T-cell (primary cell): Measurements from ENCODE around the gene DNM3. TPM values are rescaled to one million over a fixed set of nuclear protein-coding genes. Genes with fewer than 3 reads are reported as not detected.
A peak's percentile ranks its signal among the peaks of the same experiment; 100 is the strongest.

Experiments
- ATAC-seq, 4 experiments: fragments of 200-7000 bp in 3 of 4; fragments of 150-1000 bp in 1 of 4; cut with Tn5 transposase; replicated peaks in 1 of 4; 1 replicate in 3 of 4; 2 replicates in 1 of 4; pipeline ENCODE4 v1.10.0; 2021; ENCODE audit warnings: moderate library complexity in 3 of 4, mild to moderate bottlenecking in 2 of 4, moderate number of reproducible peaks in 1 of 4
- CTCF ChIA-PET, 2 donors: fragments of 300-600 bp; sonication (Branson Sonifier 250); formaldehyde crosslinking; loops; one replicate each; lab custom pipeline; 2022; ENCODE audit warnings: antibody characterized with exemption in 2 of 2; lab: Charles Lee
- POLR2A ChIA-PET, 2 donors: fragments of 300-600 bp; sonication (Branson Sonifier 250); formaldehyde crosslinking; loops; one replicate each; lab custom pipeline; 2022; ENCODE audit warnings: antibody characterized with exemption in 2 of 2; lab: Charles Lee
- DNase-seq, 35 experiments: peaks; one replicate each; pipeline versions ENCODE4 v3.0.0 to v3.0.0-alpha.2; 2013 to 2023
- H3K27ac ChIP-seq: one replicate; pipeline ENCODE4 v1.5.1; 2013; ENCODE audit warnings: low read length
- H3K27me3 ChIP-seq, 2 experiments: replicated peaks in 1 of 2; 1 replicate in 1 of 2; 2 replicates in 1 of 2; pipeline versions ENCODE4 v1.6.1 to v1.7.0; 2013; ENCODE audit warnings: low read length in 1 of 2, mixed read lengths in 1 of 2; ENCODE audit not compliant: control insufficient read depth in 2 of 2, insufficient read depth in 2 of 2; ENCODE audit errors: extremely low read depth in 1 of 2
- H3K36me3 ChIP-seq, 2 donors: 1 replicate in 1 of 2; 2 replicates in 1 of 2; pipeline versions ENCODE4 v1.6.1 to v1.7.0; 2013; ENCODE audit warnings: low read length in 1 of 2; ENCODE audit not compliant: control insufficient read depth in 2 of 2, insufficient read depth in 1 of 2; ENCODE audit errors: extremely low read depth in 1 of 2
- H3K4me1 ChIP-seq, 2 experiments: 1 replicate in 1 of 2; 2 replicates in 1 of 2; pipeline versions ENCODE4 v1.6.1 to v1.7.0; 2013; ENCODE audit warnings: low read length in 2 of 2, mixed read lengths in 1 of 2; ENCODE audit not compliant: insufficient read depth in 2 of 2, control insufficient read depth in 1 of 2; ENCODE audit errors: extremely low read depth in 1 of 2
- H3K4me3 ChIP-seq, 2 donors: 1 replicate in 1 of 2; 2 replicates in 1 of 2; pipeline versions ENCODE4 v1.5.1 to v1.7.0; 2013; ENCODE audit warnings: mild to moderate bottlenecking in 2 of 2, low read length in 1 of 2, moderate library complexity in 1 of 2; ENCODE audit not compliant: control insufficient read depth in 1 of 2; ENCODE audit errors: extremely low read depth in 1 of 2
- H3K9me3 ChIP-seq: 2 replicates; pipeline ENCODE4 v1.7.0; 2013
- H3K27ac Mint-ChIP-seq, 2 donors: one replicate each; pipeline ENCODE4 v1.8.0; 2020 to 2021; ENCODE audit warnings: mild to moderate bottlenecking in 2 of 2, mixed read lengths in 2 of 2
- H3K27me3 Mint-ChIP-seq, 2 donors: one replicate each; pipeline ENCODE4 v1.8.0; 2021 to 2022; ENCODE audit warnings: mixed read lengths in 2 of 2
- H3K36me3 Mint-ChIP-seq: one replicate; pipeline ENCODE4 v1.8.0; 2021; ENCODE audit warnings: mixed read lengths
- H3K4me1 Mint-ChIP-seq, 3 donors: one replicate each; pipeline ENCODE4 v1.8.0; 2020 to 2022; ENCODE audit warnings: mixed read lengths in 3 of 3, mild to moderate bottlenecking in 1 of 3
- H3K4me3 Mint-ChIP-seq, 3 donors: one replicate each; pipeline ENCODE4 v1.8.0; 2020 to 2022; ENCODE audit warnings: mild to moderate bottlenecking in 3 of 3, mixed read lengths in 3 of 3, moderate library complexity in 3 of 3
- H3K9me3 Mint-ChIP-seq, 3 donors: one replicate each; pipeline ENCODE4 v1.8.0; 2020 to 2022; ENCODE audit warnings: mixed read lengths in 3 of 3
- WGBS: methylation state at CpG from one replicate; pipeline ENCODE4 v1.1.5; 2013; ENCODE audit warnings: missing lambda C conversion rate; ENCODE audit not compliant: insufficient coverage; 5-methylcytosine and 5-hydroxymethylcytosine counted together
- total RNA-seq, 35 experiments: library from RNA in 6 of 35; stranded (reverse) in 6 of 35; fragments of 120-200 nt in 1 of 35; gene quantifications; one replicate each; pipeline versions ENCODE4 v1.2.1 to v1.2.4 and lab custom pipeline; 2013 to 2026

DNM3 gene
- total RNA-seq, 5 donors from 2014 or later (not counting 1 experiment from before 2014, with no cell fraction given) = 2.0 to 2.8 (median 2.4) TPM

- Histone ChIP-seq H3K4me1 (no peaks in the 10 kb centered on the region), H3K27me3 (peaks cover 0 to 2% of the 10 kb centered on the region in 2 experiments), H3K27ac (no peak overlapping the region), H3K4me3 (no peak overlapping the region), H3K36me3 (no peaks in the 10 kb centered on the region), H3K9me3 (no peaks in the 10 kb centered on the region)
- ChIA-PET CTCF (no interaction called here), POLR2A (no interaction called here)
- H3K4me3 Mint-ChIP-seq = no peak overlapping the region
- no peaks in the 10 kb centered on the region for H3K4me1 Mint-ChIP-seq
- H3K27ac Mint-ChIP-seq = no peak overlapping the region
- ATAC-seq (no peak), DNase-seq (no peak)
- no peaks in the 10 kb centered on the region for H3K36me3 Mint-ChIP-seq
- H3K9me3 Mint-ChIP-seq = no peaks in the 10 kb centered on the region
- no peaks in the 10 kb centered on the region for H3K27me3 Mint-ChIP-seq
- no CpG with 5 or more reads among the region's 2 CpGs for WGBS
Observed at GRCh38 chr1:171913385-171913784, 72.1 kb downstream of the DNM3 start.

DNA sequence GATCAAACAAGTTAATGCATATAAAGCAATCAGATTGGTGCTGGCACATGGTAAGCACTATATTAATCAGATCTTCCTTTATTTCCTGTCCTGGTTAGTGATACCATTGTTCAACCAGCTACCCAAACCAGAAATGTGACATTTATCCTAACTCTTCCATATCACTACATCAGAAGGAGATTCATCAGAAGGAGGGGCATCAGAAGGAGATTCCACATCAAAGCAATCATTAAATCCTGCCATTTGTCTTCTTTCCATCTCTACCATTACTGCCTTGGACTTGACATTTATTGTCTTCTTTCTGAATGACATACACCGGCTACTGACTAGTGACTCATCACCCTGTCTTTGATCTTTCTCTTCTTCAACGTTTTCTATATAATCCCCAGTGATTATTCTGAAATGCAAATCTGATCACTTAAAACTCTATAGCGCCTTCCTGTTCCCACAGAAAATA is 75.0 kb downstream of the DNM3 start:
- ATAC-seq (peak in 1 of 4 experiments; percentile 20), DNase-seq (no peak)
- ChIA-PET POLR2A (no interaction called here), CTCF (no interaction called here)
- Mint-ChIP-seq H3K27ac (no peak overlapping the region), H3K4me3 (no peak overlapping the region), H3K27me3 (no peaks in the 10 kb centered on the region), H3K36me3 (no peaks in the 10 kb centered on the region), H3K4me1 (no peaks in the 10 kb centered on the region), H3K9me3 (no peaks in the 10 kb centered on the region)
- H3K36me3 ChIP-seq = no peaks in the 10 kb centered on the region
- H3K27ac ChIP-seq = no peak overlapping the region
- WGBS = 11% methylated on average over 2 of the region's 3 CpGs
- H3K4me1 ChIP-seq = no peaks in the 10 kb centered on the region
- peaks cover 0 to 2% of the 10 kb centered on the region in 2 experiments for H3K27me3 ChIP-seq
- no peak overlapping the region for H3K4me3 ChIP-seq
- no peaks in the 10 kb centered on the region for H3K9me3 ChIP-seq

- Histone ChIP-seq H3K36me3 (no peaks in the 10 kb centered on the region), H3K27me3 (peaks cover 0 to 2% of the 10 kb centered on the region in 2 experiments), H3K9me3 (no peaks in the 10 kb centered on the region), H3K4me3 (no peak overlapping the region), H3K27ac (no peak overlapping the region), H3K4me1 (no peaks in the 10 kb centered on the region)
- Mint-ChIP-seq H3K27me3 (no peaks in the 10 kb centered on the region), H3K36me3 (no peaks in the 10 kb centered on the region), H3K27ac (no peak overlapping the region), H3K4me1 (no peaks in the 10 kb centered on the region), H3K9me3 (no peaks in the 10 kb centered on the region), H3K4me3 (no peak overlapping the region)
- ChIA-PET POLR2A (no interaction called here), CTCF (no interaction called here)
- DNase-seq (no peak), ATAC-seq (no peak)
- no CpG with 5 or more reads among the region's 1 CpG for WGBS
Observed at GRCh38 chr1:171917331-171917730, 76.0 kb downstream of the DNM3 start.

- DNase-seq = no peak
- no peak for ATAC-seq
- Mint-ChIP-seq H3K27me3 (no peaks in the 10 kb centered on the region), H3K4me3 (no peak overlapping the region), H3K36me3 (peaks cover 5% of the 10 kb centered on the region), H3K27ac (no peak overlapping the region), H3K4me1 (no peaks in the 10 kb centered on the region), H3K9me3 (peaks cover 0 to 2% (median 0%) of the 10 kb centered on the region in 3 donors)
- no peak overlapping the region for H3K27ac ChIP-seq
- POLR2A ChIA-PET = no interaction called here
- CTCF ChIA-PET = no interaction called here
- no peaks in the 10 kb centered on the region for H3K4me1 ChIP-seq
- no peaks in the 10 kb centered on the region for H3K9me3 ChIP-seq
- H3K36me3 ChIP-seq = no peaks in the 10 kb centered on the region
- no peak overlapping the region for H3K4me3 ChIP-seq
- whole genome bisulfite sequencing = no CpG with 5 or more reads among the region's 5 CpGs
- no peaks in the 10 kb centered on the region for H3K27me3 ChIP-seq
Observed at GRCh38 chr1:171919891-171920887, 78.9 kb downstream of the DNM3 start.

DNA sequence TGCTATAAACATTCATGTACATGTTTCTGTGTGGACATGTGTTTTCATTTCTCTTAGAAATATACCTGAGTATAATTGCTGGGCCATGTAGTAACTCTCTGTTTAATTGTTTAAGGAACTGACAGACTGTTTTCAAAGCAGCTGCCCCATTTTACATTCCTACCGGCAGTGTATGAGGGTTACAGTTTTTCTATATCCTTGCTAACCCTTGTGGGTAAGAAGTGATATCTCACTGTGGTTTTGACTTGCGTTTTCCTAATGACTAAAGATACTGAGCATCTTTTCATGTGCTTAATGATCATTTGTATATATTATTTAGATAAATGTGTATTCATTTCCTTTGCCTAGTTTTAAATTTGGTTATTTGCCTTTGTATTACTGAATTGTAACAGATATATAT is 81.7 kb downstream of the DNM3 start:
- H3K4me1 Mint-ChIP-seq = no peaks in the 10 kb centered on the region
- H3K4me1 ChIP-seq = no peaks in the 10 kb centered on the region
- WGBS = no CpG with 5 or more reads among the region's 2 CpGs

DNA sequence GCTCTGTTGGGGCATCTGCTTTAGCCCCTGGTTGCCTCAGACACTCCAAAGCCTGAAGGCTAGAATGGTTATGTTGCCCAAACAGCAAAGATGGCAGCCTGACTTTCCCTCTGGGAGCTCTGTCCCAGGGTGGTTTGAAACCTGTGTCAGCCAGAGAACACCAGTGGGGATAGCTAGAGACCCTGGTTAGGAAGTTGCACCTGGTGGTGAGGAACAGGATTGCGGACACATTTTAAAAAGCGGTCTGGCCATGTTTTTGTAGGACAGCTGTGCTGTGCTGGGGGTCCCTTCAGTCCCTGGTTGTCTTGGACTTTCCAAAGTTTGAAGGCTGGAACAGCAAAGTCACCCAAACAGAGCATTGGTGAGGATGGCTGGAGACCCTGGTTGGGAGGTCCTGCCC is 87.8 kb downstream of the DNM3 start:
- Histone ChIP-seq H3K4me1 (no peaks in the 10 kb centered on the region), H3K27me3 (peaks cover 0 to 22% of the 10 kb centered on the region in 2 experiments), H3K9me3 (no peaks in the 10 kb centered on the region), H3K27ac (no peak overlapping the region), H3K36me3 (no peaks in the 10 kb centered on the region), H3K4me3 (no peak overlapping the region)
- CTCF ChIA-PET = no interaction called here
- ATAC-seq (no peak), DNase-seq (no peak)
- Mint-ChIP-seq H3K27ac (no peak overlapping the region), H3K9me3 (peaks cover 0 to 2% (median 0%) of the 10 kb centered on the region in 3 donors), H3K27me3 (peaks cover 3 to 5% of the 10 kb centered on the region in 2 donors), H3K4me3 (no peak overlapping the region), H3K4me1 (no peaks in the 10 kb centered on the region), H3K36me3 (peaks cover 5% of the 10 kb centered on the region)
- POLR2A ChIA-PET = no interaction called here
- WGBS = 91% methylated on average over 2 of the region's 2 CpGs

More for the DNA sequence above, 81.7 kb downstream of the DNM3 start:
- H3K9me3 Mint-ChIP-seq = peaks cover 0 to 2% (median 0%) of the 10 kb centered on the region in 3 donors
- no peaks in the 10 kb centered on the region for H3K27me3 Mint-ChIP-seq
- ChIA-PET POLR2A (no interaction called here), CTCF (no interaction called here)
- Histone ChIP-seq H3K27ac (no peak overlapping the region), H3K4me3 (no peak overlapping the region), H3K9me3 (no peaks in the 10 kb centered on the region), H3K27me3 (no peaks in the 10 kb centered on the region), H3K36me3 (no peaks in the 10 kb centered on the region)
- H3K36me3 Mint-ChIP-seq = peaks cover 5% of the 10 kb centered on the region
- H3K4me3 Mint-ChIP-seq = no peak overlapping the region
- ATAC-seq = no peak
- peak in 1 of 35 experiments; percentile 2 for DNase-seq
- H3K27ac Mint-ChIP-seq = no peak overlapping the region
